Measurements from ENCODE around the gene DDC.
"Not testable (repeated sequence)": the region's sequence is repeated elsewhere in the genome, so short reads cannot be mapped to it uniquely, and the experiment has no call there.

Gene DDC

GRCh38 chr7:50588937-50589336 is 23.7 kb upstream of the DDC start:
- DNase-seq (ENCODE audit: low read depth) = no peak

GRCh38 chr7:50587737-50588136 is 22.5 kb upstream of the DDC start:
- no peak for DNase-seq (ENCODE audit: low read depth)

GRCh38 chr7:50584793-50585408 is 19.7 kb upstream of the DDC start:
- no peak for DNase-seq (ENCODE audit: low read depth)

DNA sequence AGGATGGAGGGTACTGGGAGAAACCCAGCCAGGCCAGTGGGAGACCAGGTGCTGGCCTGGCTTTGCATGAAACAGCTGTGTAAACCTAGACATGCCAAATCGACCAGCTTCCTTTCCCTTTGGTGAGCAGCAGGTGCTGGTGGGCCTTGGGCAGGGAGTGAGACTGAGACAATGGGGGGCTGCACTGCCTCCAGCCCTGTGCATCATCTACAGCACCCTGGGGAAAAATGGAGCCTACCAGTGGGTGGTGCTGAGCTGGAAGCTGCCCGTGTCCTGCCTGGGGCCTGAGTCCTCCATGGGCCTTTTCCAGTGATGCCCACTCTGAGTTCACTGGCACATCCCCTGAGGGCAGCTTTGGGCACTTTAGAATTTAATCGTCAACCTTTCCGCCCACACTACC is 19.2 kb upstream of the DDC start:
- DNase-seq (ENCODE audit: low read depth) = no peak

- DNase-seq (ENCODE audit: low read depth) = not testable (repeated sequence)
These were observed 18.1 kb upstream of the DDC start for GRCh38 chr7:50583295-50583694.

DNA sequence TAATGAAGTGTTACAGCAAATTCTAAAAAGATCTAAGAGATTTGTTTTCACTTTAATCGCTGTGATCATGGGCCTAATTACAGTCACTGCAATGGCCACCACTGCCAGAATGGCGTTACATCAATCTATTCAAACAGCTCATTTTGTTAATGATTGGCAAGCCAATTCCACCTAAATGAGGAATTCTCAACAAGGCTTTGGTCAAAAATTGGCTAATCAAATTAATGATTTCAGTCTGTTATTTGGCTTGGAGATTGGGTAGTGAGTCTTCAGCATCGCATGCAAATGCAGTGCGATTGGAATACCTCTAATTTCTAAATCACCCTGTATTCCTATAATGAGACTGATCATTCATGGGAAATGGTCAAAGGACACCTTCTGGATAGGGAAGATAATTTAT is 17.1 kb upstream of the DDC start:
- not testable (repeated sequence) for DNase-seq (ENCODE audit: low read depth)

- DNase-seq (ENCODE audit: low read depth) = not testable (repeated sequence)
These were observed 15.5 kb upstream of the DDC start for GRCh38 chr7:50580666-50581065.

DNA sequence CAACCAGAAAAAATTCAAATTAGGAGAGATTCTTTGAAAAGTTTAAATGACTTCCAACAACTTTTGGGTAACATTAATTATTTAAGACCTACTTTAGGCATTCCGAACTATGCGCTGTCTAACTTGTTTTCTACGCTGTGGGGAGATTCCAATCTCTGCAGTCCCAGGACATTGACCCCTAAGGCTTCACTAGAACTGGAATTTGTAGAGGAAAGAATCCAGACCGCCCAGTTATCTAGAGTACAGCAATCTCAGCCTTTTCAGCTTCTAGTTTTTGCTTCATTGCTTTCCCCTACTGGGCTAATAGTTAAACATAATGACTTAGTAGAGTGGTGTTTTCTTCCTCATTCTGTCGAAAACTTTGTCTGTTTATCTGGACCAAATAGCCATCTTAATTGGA is 14.9 kb upstream of the DDC start:
- no peak for DNase-seq (ENCODE audit: low read depth)

GRCh38 chr7:50578105-50578504 is 12.9 kb upstream of the DDC start:
- DNase-seq (ENCODE audit: low read depth) = not testable (repeated sequence)

DNA sequence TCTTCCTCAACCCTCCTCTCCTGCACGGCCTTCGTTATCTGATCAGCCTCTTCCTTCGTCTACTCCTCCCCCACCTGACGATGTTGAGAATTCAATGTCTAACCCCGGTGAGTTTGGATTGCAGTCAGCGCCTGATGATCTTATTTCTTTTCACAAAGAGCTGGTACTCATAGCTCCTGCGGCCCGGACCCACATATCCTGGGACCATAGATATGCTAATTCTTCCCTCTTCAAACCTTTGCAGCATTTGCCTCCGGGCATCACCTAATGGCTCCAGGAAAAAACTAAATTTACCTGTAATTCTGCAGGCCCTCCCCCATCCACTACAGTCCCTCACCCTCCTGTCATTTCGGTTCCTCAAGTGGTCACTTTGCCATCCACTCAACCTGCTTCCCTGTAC is 12.4 kb upstream of the DDC start:
- DNase-seq (ENCODE audit: low read depth) = no peak

DNA sequence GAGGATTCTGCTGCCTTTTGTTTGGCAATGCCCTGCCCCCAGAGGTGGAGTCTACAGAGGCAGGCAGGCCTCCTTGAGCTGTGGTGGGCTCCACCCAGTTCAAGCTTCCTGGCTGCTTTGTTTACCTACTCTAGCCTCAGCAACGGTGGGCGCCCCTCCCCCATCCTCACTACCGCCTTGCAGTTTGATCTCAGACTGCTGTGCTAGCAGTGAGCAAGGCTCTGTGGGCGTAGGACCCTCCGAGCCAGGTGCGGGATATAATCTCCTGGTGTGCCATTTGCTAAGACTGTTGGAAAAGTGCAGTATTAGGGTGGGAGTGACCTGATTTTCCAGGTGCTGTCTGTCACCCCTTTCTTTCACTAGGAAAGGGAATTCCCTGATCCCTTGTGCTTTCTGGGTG is 11.2 kb upstream of the DDC start:
- not testable (repeated sequence) for DNase-seq (ENCODE audit: low read depth)

- DNase-seq (ENCODE audit: low read depth) = no peak
These were observed 2.6 kb upstream of the DDC start for GRCh38 chr7:50567715-50568261.

GRCh38 chr7:50565977-50566376 is 772 bp upstream of the DDC start:
- no peak for DNase-seq (ENCODE audit: low read depth)

DNA sequence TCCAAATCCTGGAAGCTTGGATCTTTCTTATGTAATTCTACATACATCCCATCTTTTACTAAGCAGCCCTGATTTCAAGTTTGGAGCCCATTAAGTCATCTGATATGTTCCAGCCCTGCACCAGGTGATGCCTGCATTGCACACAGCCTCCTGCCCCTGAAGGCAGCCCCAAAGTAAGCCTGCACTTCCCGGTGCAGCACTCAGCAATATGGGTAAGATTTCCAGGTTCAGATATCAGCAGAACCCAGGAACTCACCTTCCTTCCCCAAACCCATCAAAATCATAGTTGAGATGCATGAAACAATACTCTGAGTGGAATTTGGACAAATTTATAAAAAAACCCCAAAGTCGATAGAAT is 333 bp upstream of the DDC start:
- no peak for DNase-seq (ENCODE audit: low read depth)

GRCh38 chr7:50564171-50564570 is 1.0 kb downstream of the DDC start:
- DNase-seq (ENCODE audit: low read depth) = no peak

- DNase-seq (ENCODE audit: low read depth) = no peak
These were observed 3.1 kb downstream of the DDC start for GRCh38 chr7:50562136-50562535.

DNA sequence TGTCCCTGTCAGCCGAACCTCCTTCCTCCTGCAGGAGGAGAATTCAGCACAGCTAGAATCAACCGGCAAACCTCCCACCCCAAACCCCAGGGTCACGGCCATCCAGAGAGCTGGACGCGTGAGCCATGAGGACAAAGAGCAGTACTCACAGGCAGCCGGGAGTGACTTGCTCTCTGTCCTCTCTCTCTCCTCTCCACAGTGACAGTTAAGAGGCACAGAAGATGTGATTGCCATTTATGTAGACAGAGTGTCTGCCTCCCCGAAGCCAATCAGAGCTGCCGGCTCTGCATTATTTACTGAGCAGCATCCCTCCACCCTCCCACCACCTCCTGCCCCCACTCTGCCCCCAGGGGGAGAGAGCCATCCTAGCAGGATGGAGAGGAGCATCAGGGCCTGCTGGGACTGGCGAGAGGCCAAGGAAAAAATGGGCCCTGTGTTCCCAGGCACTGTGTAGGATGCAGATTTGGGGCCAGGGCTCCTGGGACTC is 4.3 kb downstream of the DDC start:
- no peak for DNase-seq (ENCODE audit: low read depth)

- DNase-seq (ENCODE audit: low read depth) = no peak
These were observed 5.3 kb downstream of the DDC start for GRCh38 chr7:50559881-50560280.

DNA sequence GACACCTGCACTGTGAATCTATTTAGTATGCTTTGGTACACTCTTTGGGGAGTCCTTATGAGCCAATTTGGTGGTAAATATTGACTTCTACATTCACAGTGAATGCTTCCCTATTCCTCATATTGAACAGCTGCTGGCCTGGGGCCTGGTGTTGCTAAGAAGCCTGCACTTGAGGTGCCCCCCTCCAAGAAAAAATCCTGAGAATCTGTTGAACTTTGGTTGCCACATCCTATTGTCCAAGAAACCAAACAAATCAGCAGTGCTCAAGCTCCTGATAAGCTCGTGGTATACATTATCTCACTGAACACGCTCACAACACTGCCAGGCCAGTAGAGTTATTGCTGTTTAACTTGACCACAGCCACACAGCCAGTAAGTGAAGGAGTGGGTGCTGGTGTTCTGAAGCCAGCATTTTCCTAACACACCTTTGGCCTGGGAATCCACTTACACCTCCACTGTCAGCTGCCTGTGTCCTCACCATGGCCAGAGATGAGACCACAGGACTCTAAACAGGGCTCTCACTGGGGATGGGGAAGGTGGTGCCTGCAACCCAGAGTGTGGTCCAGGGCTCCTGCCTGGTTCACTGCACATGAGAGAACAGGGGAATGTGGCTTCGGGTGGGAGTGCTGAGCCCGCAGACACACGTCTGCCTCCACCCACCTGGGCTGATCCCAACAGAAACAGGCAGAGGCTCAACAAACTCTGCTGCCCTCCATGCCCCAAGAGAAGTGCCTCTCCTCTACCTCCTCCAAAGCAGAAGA is 6.7 kb downstream of the DDC start:
- no peak for DNase-seq (ENCODE audit: low read depth)

DNA sequence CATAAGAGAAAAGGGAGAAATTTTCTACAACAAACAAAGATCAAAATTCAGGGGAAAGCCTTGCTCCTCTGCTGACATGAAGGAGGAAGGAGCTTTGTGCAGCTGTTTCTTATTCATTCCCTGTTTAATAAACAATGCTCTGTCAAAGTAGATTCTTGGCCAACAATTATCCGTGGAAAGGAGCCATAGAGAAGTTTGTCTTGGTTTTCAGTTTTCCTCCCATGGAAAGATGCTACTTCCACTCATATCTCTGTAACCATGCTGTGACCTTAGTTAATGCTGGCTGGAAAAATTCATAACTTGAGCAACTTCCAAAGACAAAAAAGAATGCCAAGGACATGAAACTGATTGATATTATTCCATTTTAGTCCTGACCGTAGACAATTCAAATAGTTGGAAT is 8.1 kb downstream of the DDC start:
- DNase-seq (ENCODE audit: low read depth) = no peak

GRCh38 chr7:50556247-50556991 is 8.8 kb downstream of the DDC start:
- no peak for DNase-seq (ENCODE audit: low read depth)

DNA sequence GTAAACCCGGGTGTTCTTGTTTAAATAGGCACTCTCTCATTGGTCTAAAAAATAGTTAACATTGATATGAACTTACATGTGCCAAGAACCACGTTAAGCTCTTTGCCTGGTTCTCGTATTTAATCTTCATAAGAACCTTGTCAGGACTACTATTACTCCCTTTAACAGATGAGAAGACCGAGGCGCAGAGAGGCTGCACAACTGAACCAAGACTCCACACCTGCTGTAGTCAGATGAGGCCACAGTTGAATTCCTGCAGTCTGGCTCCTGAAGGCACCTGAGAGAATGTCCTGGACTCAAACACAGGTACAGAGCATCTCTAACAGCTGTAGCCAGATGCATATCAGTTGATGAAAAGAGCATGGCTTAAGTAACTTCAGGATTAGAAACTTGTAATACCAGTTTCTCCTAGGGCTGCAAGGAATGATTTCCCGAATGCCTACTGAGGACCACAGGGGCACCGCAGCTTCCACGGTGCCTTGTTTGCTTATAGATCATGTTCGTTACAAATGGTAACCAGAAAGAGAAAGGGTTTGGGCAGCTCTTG is 9.5 kb downstream of the DDC start:
- no peak for DNase-seq (ENCODE audit: low read depth)

Data from activated T-helper 1 cell treated with Interleukin-2 at 50 U/mL for 16 hours (primary cell).